ENCODE measurements around the gene CACNB2.

CACNB2 gene
- 0 reads per million in 2 donors for total RNA-seq

DNA sequence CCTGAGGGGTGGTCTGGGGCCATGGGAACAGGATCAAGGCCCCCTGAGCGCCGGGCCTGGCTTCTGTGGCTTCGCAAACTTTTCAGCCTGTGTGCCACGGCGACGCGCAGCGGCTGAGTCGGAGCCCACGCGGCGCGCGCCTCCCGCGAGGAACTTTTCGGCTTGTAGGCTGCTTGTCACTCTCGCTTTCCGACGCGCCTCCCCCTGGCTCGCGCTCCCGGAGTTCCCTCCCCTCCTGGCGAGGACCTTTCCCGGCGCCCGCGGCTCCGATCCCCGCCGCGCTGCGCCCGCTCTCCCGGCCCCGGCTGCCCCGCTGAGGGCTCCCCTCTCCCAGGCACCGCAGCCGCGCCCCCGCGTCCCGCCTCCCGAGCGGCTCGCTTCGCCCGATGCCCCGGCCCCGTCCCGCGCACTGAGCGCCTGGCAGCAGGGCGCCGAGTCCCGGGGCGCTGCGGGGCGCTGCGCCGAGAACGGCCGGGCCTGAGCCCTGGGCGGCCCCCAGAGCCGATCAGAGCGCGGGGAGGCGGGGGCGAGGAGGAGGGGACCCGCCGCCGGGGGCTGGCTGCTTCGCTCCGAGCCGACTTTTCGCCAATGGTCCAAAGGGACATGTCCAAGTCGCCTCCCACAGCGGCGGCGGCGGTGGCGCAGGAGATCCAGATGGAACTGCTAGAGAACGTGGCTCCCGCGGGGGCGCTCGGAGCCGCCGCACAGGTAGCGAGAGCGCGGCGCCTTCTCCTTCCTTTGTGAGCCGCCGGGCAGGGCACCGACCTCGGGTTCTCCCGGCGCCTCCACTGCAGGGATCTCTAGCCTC, at the start of gene CACNB2:
Gene CACNB2, plus strand, starts transcription at position 276 of the 808 bp plus-strand sequence.
- DNase-seq: no peak

DNA sequence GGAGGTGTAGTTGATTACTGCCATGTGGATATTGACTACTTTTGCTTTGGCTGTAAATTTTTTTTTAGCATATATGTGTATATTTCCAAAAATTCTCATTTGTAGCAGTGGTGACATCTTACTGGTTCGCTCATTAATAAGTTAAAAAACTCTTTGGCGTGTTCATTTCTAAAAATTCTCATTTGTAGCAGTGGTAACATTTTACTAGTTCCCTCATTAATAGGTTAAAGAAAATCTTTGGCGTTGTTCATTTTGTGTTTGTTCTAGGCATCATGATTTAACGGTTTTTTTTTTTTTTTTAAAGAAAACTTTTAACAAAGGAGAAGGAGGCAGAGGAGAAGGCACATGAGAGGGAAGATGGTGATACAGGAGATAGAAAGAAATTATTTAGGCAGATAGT, 45.9 kb upstream of the CACNB2 start:
- no peak for DNase-seq

DNA sequence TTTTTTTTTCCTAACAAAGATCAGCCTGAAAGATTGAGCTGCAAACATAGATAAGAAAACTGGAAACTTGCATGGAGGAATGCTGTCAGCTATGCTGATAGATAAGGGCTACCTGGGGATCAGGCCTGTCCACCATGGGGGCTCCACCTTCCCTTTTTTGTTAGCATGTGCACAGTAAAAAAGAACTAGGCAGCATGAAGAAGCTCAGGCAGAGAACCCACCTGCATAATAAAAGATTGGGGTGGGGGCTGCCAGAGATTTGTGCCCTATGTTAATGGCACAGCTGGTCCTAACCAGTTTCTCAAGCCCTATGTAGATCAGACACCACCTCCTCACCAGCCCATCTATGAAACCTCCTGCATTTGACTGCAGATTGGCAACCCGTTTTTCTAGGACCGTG, 45.4 kb upstream of the CACNB2 start:
- no peak for DNase-seq

DNA sequence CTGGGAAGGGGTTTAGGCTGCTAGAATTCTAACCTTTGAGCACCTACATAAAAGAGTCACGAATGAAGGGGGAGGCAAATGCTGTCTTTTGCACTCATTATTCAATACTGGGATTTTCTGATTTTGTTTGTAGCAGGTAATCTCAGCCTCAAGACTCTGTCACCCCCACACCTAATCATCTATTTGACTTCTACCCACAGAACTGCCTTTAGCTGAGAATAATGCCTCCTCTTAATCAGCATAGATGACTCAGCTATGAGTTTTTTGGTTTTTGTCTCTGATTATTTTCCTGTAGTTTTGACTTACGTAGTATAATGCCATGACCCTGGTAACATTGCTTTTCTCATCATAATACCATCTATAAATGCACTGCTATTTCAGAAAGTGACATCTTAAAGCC, 42.7 kb upstream of the CACNB2 start:
- no peak for DNase-seq

DNA sequence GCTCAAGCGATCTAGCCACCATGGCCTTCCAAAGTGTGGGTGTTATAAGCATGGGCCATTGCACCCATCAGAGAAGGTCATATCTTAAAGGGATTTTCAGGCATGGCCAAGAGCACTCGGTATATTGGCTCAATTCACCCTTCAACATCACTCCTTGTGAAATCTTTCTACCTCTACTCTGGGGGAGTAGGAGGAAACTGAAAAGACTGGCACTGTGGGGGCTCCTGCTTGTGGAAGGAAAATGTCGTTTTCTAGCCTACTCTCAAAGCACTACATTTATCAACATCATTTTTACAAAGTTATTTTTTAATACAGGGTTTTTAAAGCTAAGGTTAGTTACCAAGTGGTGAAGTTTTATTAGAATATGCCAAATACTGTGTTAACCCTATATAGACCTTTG, 42.0 kb upstream of the CACNB2 start:
- no peak for DNase-seq

DNA sequence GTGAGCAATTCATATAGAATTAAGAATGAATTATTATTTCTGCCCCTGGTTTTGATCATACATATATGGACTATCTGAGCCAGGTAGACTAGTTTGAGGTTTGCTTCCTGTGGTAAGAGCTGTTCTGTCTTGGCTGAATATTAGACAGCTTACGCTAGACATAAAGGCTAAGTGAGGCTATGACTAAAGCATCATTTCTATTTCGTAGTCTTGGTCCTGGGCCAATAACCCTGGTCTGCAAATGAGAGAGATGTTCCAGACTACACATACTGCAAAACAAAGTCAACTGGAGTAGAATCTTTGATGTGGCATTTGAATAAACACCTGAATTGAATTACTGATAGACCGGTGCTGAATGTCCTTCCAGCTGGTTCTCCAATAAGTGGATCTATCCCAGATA, 40.8 kb upstream of the CACNB2 start:
- no peak for DNase-seq

DNA sequence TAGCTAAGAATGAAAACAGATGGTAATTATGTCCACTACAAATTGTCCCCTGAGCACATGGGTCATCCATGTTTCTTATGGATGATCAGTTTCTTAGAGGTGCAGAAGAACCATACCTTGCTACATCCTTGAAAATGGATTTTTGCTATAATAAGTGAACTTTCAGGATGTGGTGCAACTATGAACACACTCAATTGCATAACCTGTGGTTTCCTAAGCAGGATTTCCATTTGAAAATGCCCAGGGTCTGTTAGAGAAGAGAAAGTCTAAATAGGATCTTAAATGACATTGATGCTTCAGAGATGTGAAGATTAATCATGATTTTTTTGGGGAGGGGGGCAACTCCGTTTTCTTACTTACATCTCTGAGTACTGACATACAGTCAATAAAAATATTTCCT, 39.6 kb upstream of the CACNB2 start:
- no peak for DNase-seq

DNA sequence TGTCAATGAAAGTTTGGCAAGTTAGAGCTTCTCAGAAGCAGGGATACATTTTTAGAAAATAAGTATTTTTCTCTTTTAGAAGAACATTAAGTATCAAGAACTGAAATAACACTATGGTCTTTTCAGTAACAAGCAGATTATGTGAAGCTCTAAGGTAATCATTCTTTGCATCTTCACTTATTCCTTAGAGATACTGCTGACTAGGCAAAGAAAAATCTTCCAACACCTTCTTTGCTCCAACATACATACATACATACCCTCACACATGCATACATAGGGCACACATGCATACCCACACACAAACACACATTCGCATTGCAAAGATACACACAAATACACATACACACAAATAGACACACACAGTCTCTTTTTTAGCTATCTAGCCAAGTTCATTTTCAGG, 37.8 kb upstream of the CACNB2 start:
- no peak for DNase-seq

DNA sequence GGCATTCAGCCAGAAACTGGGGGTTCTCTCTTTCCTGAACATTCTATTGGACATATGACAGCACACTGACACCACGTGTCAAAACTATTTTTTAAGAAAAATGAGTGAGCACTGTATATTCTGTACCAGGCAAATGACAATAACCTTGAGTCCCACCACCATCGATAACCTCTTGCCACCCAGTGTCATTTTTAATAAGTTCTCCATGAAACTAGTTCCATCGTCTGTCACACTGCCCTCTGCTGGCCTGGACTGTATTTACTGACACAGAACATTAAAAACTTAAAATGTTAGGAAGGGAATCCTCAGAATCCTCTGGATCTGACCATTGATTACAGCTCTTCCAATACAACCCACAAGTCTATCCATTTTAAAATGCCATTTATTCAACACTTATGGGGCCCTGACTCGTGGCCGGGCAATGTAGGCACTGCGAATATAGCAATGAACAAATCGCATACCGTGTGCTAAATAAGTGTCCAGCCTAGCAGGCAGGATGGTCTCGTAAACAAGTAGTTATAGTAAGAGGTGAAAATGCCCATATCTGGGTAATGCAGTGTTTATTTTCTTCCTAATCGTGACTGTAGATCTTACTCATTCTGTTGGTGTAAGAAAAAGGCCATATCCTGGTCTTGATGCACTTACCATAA, 35.9 kb upstream of the CACNB2 start:
- peak; percentile 15 for DNase-seq

DNA sequence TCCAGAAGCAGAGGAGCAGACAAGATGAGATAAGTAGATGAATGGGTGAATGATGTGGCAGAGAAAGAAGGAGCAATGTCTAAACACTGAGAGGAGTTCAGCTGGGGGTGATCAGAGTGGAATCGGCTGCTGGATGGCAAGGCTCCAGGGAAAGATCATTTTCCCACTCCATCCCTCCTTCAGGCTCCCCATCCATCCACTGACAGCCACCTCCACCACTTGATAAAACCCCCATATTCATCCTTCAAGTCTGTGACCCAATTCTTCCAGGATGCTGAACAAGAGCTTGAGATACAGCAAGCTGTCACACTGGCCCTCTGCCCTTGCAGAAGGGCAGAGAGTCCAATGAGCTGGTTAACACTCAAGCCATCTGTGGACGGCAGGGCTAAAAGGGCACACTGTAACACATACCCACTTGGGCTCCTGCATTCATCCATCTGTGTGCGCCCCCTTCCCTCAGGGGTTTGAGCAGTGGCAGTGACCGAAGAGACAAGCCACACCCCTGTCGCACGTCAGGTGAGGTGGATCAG, 30.8 kb upstream of the CACNB2 start:
- no peak for DNase-seq

DNA sequence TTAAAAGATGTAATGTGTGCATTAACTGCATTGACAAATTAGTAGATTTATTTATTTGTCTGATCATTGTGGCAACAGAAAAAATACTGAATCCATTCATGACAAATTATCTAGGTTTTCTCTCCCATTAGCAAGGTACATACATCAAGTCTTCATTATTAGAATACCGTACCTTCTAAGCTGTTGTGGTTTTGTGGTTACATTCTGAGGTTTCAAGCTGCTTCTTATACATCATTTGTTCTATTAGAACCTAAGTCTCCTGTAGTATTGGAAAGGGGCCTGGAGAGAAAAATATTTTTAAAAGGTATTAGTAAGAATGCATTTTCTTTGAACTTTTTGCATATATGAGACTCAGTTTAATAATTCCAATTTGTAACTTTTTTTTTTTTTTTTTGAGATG, 26.3 kb upstream of the CACNB2 start:
- no peak for DNase-seq

DNA sequence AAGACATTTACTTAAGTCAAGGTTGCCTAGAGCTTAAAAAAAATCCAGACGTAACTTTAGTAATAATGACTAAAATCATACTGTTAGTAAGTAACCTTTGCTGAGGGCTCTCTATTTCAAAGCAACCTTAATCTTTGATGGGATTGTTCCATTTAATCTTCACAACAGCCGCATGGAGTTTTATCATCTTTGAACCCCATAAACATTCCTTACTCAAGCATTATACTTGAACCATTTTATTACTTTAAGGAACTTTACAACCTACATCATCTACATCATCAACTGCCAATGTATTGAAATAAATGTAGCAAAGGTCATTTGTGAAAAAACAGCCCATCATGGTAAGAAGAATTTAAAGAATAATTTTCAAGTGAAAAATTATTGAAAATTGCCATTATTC, 22.9 kb upstream of the CACNB2 start:
- DNase-seq: no peak

DNA sequence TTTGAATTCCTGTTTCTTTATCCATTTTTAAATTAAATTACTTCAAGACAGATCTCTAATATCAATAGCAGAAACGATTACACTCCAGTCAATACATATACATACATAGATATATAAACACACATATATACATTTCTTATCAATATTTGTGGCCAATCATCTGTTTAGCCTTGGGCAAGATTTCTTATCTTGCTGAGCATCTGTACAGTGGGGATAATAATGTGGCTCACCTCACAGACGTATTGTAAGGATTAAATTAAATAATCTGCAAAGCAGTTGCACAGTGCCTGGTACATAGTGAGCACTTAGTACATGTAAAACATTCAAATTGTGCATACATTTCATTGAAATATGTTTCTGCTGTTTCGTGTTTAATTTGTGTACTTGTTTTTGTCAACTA, 17.5 kb upstream of the CACNB2 start:
- DNase-seq: no peak

DNA sequence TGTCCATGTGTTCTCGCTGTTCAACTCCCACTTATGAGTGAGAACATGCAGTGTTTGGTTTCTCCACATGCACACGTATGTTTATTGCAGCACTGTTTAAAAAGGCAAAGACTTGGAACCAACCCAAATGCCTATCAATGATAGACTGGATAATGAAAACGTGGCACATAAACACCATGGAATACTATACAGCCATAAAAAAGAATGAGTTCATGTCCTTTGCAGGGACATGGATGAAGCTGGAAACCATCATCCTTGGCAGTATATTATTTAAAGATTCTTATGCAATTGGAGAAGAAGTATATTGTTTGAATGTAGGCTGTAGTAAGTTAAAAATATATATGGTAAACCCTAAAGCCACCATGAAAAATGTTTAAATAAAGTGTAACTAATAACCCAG, 7.2 kb upstream of the CACNB2 start:
- no peak for DNase-seq

DNA sequence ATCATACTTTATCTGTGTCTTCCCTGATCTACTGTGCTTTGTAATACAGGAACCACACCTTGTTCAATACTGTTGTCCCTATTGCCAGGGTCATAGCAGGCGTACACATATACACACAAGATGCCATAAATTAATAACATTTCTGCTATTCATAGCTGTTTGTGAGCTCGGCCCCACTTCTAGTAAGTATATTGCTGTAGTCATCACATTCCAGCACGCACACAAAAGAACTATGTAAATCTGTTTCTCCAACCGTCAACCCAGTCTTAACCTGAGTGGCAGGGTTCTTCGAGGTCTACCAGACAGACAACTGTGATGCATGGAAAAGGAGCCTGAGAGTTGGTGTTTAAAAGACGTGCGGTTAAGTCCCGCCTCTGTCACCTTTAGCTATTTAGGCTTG, 5.7 kb upstream of the CACNB2 start:
- DNase-seq: no peak

DNA sequence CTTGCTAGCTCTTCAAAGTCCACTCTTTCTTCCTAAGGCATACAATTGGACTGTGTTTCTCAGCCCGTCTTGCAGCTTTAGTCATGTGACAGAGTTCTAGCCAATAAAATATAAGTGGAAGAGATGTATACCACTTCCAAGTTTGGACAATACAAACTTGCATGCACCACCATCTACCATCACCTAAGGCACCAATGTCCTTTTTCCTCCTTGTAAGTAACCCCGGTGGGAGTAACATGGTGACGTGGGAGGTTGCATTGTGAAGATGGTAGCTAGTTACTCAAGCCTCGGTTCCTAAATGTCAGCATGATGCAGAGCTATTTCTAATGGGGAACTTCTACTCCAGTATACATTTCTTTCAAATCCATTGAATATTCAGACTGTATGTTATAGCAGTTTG, 5.3 kb upstream of the CACNB2 start:
- DNase-seq: no peak

DNA sequence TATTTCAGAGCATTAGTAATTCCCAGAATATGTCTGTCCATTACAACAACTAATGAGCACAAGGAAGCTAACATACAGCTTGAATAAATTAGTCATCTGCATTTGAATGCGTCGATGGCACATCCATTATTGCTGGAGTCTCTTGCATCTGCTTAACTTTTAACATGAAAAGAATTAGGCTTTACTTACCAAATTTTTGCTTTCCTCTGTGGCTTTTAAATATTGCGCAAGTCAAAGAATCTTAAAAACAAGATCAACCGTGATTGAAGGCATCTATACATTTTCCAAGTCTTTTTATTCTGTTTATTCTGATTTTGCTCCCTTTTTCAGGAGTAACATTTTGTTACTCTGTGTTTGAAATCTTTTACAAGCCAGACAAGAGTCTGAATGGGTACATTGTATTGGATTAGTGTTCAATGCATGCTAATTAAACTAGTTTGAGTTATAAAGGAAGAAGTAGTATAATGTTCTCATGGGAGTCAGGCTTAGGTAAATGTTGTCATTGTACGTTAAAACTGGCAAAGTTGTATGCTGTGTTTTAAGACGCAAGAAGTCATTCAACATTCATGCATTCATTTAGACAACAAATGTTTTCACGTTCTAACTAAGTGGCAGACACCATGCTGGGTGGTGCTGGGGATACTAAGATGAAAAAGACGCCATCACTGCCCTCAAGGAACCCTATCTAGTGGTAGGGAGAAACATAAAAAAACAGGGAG, 4.0 kb upstream of the CACNB2 start:
- DNase-seq: no peak

DNA sequence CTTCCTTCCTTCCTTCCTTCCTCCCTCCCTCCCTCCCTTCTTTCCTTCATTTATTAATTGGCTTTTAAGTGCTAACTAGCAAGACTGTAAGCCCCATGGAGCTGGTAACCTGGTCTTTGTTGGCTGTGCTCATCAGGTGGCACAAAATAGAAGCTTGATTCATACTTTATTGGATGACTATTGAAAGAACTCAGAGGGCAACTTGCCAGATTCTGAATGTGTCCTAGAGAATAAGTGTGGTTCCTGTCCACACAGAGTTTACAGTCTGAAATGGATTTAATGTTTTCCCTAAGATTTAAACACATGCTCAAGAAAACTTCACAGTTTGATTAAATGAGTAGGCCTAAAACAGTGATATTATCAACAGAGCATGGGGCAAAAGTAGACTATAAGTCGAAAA, 3.1 kb upstream of the CACNB2 start:
- DNase-seq: no peak

DNA sequence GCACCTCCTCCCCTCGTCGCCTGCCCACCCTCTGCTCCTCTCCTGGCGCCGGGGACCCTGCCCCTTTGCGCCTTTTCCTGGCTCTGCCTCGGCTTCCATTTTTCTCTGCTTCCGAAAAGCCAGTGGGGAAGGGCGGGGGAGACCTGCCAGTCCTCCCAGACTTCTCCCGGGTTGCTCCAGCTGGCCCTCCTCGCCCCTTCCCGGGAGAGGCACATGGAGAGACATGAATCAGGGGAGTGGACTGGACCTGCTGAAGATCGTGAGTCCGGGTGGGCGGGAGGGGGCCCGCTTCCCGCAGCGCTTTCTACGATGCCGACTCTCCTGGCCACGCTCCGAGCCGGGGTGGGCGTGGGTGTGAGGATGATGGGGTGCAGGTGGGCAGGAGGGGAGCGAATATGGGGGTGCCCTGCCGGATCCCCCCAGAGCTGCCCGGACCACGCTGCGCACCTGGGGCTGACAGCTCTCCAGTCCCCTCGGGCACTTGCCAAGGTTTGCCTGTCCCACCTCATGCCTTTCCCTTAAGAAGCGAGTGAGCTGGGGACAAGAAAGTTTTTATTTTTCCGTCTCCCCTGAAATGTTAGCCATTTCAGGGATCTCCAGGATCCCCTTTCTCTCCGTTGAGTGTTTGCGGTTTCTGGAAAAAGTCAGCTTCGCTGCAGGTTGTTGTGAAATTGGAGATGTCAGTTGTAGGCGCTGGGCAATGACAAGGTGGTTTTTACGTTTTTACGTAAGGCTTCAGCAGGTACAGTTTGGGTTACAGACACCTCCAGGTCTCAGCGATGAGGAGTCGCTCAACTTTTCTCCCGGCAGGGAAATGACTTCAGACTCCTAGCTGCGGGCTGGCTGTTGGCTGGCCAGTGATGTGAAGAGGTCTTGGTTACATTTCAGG, 977 bp downstream of the CACNB2 start:
- DNase-seq: no peak

DNA sequence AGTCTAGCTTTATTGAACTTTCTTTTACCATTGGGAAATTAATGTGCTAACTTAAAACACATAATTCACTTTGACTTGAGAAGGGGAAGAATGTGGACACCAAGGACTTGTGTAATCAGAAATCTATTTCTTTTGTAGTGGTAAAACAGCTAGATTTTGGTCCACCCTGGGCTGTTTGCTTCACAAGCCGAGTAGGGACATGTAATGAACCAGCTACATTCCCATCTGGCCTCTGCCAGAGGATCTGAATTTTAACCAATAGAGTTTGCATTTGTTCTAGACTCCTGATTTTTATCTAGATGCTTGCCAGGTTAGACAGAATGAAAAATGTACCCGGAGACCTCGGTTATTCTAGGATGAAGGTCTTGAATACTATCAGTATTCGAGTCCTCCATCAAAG, 1.9 kb downstream of the CACNB2 start:
- no peak for DNase-seq

DNA sequence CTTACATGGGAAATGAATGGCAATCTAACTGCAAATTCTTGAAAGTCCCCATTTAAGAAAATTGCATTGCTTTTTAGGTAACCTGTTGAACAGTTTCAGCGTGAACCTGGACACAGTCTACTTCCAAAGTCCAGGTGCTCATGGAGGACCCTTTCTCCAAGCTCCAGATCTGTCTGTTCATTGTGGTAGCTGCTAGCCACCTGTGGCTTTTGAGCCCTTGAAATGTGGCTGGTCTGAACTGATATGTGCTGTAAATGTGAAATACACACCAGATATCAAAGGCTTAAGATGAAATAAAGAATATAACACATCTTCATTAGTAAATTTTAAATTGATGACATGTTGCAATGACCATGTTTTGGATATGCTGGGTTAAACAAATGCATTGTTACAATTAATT, 4.2 kb downstream of the CACNB2 start:
- DNase-seq: no peak

DNA sequence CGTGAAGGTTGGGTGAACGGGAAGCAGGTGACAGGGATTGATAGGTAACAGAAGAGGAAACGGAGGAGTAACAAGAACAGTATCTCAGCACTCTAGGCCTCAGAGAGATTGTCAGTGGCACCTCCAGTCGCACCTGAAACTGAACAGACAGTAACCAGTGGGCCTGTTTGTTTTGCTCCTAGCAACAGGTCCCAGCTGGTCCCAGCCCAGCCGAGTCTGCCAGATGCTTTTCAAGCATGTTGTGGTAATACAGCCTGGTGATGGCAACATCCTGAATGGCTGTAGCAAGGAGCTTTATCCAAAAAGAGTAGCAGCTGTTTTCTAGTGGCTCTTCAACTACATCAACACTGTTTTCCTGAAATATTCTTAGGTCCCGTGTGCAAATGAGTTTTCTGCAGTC, 4.7 kb downstream of the CACNB2 start:
- DNase-seq: no peak

DNA sequence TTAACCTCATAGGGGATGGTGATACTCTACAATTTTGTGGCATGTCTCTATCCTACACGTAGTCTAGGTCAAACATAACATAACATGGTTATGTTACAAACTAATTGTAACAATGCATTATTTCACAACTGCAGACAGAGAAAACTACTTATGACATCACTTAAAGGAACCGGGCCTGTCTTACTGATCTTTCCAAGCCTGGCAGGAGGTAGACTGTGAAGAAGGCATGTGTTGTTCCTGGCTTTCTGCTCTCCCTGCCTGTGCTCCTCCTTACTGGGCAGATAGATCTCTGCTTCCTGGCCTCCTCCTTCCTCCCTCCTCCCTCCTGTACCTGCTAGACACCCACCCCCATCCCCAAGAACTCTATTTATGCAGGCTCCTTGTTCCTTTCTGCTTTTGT, 5.4 kb downstream of the CACNB2 start:
- DNase-seq: no peak

All from T-helper 9 cell (primary cell).